ENCODE results near the gene CRYBA1.
A peak's percentile ranks its signal among the peaks of the same experiment; 100 is the strongest.

CRYBA1 gene

GRCh38 chr17:29283496-29283895 lies 36.8 kb downstream of the CRYBA1 start:
- no peak for DNase-seq (ENCODE audit: low read depth)

- DNase-seq (ENCODE audit: low read depth) = no peak
These were observed 37.3 kb downstream of the CRYBA1 start for GRCh38 chr17:29283961-29284360.

GRCh38 chr17:29289852-29290251 lies 43.2 kb downstream of the CRYBA1 start:
- no peak for DNase-seq (ENCODE audit: low read depth)

DNA sequence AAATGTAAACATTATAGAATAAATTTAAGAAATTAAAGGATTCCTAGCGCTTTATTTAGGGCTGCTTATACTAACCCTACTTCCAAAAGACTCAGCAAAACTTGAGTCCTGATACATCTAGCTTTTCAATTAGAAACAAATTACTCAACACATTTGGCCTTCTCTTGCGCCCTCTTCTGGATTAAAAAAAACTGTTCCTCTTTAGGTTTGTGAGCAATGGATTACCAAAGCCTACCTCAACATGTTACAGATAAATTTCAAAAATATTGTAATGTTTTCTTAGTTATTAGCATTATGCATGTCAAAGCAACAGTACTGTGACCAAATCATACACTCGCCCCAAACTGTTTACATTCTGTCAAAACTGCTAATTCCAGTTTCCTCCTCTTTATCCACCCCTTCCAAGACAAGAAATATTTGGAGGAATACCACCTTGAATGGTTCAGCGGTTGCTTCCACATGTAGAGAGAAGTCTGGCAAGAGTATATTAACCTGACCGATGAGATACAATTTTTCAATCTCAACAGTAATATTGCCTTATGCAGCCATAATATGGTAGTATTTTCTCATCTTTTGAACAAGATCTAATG lies 44.6 kb downstream of the CRYBA1 start:
- DNase-seq (ENCODE audit: low read depth) = peak; percentile 40

DNA sequence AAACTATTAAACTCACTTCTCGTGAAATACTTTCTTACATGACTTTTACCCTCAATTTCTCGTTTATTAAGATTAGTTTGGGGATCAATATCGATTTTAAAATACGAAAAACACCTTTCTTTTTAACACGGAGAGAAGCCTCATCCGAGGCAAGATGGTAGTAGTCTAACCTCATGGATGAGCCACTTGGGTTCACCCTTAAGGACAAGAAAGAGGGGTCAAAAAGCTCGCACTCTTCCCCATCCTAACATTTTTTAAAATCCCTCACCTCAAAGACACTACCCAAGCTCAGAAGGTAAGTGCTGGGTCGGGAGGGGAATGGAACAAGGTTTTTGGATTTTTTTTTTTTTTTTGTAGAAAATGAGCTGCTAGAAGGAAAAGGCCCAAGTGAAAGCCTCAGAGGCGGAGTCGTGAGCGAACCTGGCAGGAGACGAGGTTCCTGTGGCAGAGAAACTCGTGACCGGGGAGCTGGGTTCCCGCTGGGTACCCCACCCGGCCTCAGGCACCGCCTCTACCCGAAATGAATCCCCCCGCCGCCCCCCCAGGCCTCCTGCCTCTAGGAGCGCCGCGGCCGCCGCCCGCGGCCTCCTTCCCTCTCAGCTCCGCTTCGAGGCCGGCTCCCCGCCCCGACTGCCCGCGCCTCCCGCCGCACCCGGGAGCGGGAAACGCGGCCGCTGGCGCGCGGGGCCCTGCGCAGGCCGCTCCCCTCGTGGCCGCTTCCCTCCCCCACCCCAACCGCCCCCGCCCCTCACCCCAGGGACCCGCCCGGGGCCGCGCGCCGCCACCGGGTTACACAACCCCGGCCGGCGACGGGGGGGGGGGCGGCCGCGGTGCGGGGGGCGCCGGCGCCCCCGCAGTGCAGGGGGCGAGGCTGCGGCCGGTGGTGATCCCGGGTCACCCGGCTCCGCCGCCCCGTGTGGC lies 45.7 kb downstream of the CRYBA1 start:
- no peak for DNase-seq (ENCODE audit: low read depth)

GRCh38 chr17:29292992-29293889 lies 46.6 kb downstream of the CRYBA1 start:
- DNase-seq (ENCODE audit: low read depth) = no peak

DNA sequence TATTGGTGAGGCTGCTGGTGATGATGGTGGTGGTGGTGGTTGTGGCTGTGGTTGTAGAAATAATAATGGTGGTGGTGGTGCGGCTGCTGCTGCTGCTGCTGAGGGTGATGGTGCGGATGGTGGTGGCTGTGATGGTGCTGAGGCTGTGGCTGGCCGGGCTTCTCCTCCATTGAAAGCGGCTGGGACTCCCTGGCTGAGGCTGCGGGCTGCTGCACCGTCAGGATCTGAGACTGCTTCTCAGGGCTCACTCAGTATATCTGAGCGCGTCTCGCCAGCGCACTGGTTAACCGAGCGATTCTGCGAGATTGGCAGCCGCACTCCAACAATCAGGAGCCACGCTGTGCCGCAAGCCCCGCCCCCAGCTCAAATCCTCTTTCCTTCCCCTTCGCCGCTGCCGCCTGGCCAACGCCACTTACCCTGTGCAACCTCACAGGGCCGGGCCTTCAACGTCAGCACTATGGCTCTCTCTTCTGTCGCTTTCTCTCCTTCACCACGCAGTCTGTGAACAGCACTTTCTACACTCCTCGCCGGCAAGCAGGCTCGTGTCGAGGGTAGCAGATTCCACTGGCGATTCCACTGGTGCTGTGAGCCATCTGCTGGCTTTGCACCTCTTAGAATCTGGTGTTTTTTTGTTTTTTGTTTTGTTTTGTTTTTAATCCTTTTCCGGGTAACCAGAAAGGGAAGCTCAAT lies 47.4 kb downstream of the CRYBA1 start, which contains the start of gene NUFIP2:
TSS of gene NUFIP2 (minus strand) at position 259 of the 690 bp plus-strand sequence. CDS start at position 170, 89 bp downstream.
- DNase-seq (ENCODE audit: low read depth) = peak; percentile 91

DNA sequence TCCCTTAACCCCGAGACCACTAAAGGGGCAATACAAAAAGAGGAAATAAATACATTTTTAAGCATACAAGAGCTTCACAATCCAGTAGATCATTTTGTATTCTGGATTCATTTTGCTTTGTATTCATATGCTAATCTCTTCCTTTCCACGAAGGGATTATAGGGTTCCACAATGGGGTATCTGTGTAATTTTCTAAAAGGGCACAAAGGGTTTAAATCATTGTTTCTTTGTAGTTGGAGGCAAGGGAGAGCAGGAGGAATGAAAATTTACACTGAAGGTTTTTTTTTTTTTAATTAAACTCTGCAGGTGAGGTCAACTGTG lies 47.9 kb downstream of the CRYBA1 start:
- DNase-seq (ENCODE audit: low read depth) = no peak

- no peak for DNase-seq (ENCODE audit: low read depth)
These were observed 48.8 kb downstream of the CRYBA1 start for GRCh38 chr17:29295420-29295819.

DNA sequence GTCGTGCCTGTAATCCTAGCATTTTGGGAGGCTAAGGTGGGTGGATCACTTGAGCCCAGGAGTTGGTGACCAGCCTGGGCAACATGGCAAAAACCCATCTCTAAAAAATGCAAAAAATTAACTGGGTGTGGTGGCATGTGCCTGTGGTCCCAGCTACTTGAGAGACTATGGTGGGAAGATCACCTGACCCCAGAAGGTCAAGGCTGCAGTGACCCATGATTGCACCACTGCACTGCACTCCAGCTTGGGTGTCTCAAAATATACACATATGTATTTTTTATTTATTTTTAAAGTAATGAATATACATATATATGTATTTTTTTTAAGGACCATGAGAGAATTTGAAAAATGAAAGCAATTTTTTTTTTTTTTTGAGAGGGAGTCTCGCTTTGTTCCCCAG lies 52.4 kb downstream of the CRYBA1 start:
- no peak for DNase-seq (ENCODE audit: low read depth)

DNA sequence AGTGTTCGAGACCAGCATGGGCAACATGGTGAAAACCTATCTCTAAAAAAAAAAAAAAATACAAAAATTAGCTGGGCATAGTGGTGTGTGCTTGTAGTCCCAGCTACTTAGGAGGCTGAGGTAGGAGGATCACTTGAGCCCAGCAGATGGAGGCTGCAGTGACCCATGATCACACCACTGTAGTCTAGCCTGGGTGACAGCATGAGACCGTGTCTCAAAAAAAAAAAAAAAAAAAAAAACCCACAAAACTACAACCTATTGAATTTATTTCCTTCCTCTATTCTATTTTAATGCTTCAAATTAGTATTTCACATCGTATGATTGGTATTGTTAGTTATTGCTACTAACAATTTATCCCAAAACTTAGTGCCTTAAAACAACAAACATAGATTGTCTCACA lies 56.7 kb downstream of the CRYBA1 start:
- no peak for DNase-seq (ENCODE audit: low read depth)
